ENCODE results near the gene ISOC2. TPM values are rescaled to one million over a fixed set of nuclear protein-coding genes. Genes with fewer than 3 reads are reported as not detected.
A peak's percentile ranks its signal among the peaks of the same experiment; 100 is the strongest.

The ISOC2 gene
- total RNA-seq, 1 experiment from 2014 or later: 72.2 TPM

GRCh38 chr19:55405638-55406037 is 55.8 kb downstream of the ISOC2 start:
- Histone ChIP-seq H4K20me1 (ENCODE audit: control insufficient read depth, insufficient read depth, insufficient read length) (no peaks in the 10 kb centered on the region), H3K18ac (ENCODE audit: insufficient read length, low read depth, low read length) (no peak overlapping the region), H3K9ac (ENCODE audit: extremely low read depth, insufficient read length, low read length) (peak overlapping the region; percentile 18), H3K4ac (ENCODE audit: low read depth, low read length) (no peak overlapping the region), H3K27ac (ENCODE audit: insufficient read length, low read depth, low read length) (no peak overlapping the region), H4K91ac (ENCODE audit: insufficient read length, low read depth, low read length) (no peak overlapping the region), H2BK20ac (ENCODE audit: low read depth, low read length, poor library complexity, severe bottlenecking) (no peak overlapping the region), H3K56ac (ENCODE audit: insufficient read length, low read depth, low read length) (no peak overlapping the region), H3T11ph (ENCODE audit: low read length) (no peak overlapping the region), H3K4me1 (ENCODE audit: insufficient read depth, low read length) (no peaks in the 10 kb centered on the region; the same call in 1 of the 2 replicates), H2AFZ (ENCODE audit: low read length) (no peak overlapping the region), H3K14ac (ENCODE audit: insufficient read depth, low read length) (no peak overlapping the region), H4K8ac (replicated peaks; ENCODE audit: insufficient read length, low read depth, low read length) (no peak overlapping the region), H2BK120ac (ENCODE audit: low read depth, low read length, poor library complexity, severe bottlenecking) (no peak overlapping the region), H3K23me2 (ENCODE audit: insufficient read length, low read depth, low read length, poor library complexity, severe bottlenecking) (peaks cover 6% of the 10 kb centered on the region), H2BK5ac (ENCODE audit: insufficient read length, low read length) (no peak overlapping the region), H2AK5ac (ENCODE audit: insufficient read length, low read length) (no peak overlapping the region), H3K9me3 (ENCODE audit: control insufficient read depth, low read depth, low read length) (no peaks in the 10 kb centered on the region), H3K23ac (ENCODE audit: insufficient read length, low read depth, low read length) (no peak overlapping the region), H4K5ac (ENCODE audit: insufficient read length, low read depth, low read length) (no peak overlapping the region), H2BK12ac (ENCODE audit: insufficient read length, low read depth, low read length) (no peak overlapping the region), H2BK15ac (ENCODE audit: low read depth, low read length) (no peak overlapping the region), H3K4me2 (ENCODE audit: insufficient read depth, insufficient read length, low read length) (peak overlapping the region; percentile 77), H3K79me1 (ENCODE audit: insufficient read depth, low read depth, low read length, poor library complexity, severe bottlenecking) (peaks cover 7% of the 10 kb centered on the region), H3K27me3 (ENCODE audit: insufficient read depth, low read length) (no peaks in the 10 kb centered on the region), H3K79me2 (ENCODE audit: insufficient read depth, low read length) (peaks cover 14% of the 10 kb centered on the region; the same call in 1 of the 2 replicates)
- Mint-ChIP-seq H3K9me3 (peaks cover 20% of the 10 kb centered on the region in 2 experiments), H3K27ac (peak overlapping the region in 2 of 3 experiments; percentile 61 to 79; a peak in 4 of 7 replicates), H3K36me3 (ENCODE audit: insufficient read depth in 1 of 3, low read depth in 3 of 3) (peaks cover 51 to 65% (median 61%) of the 10 kb centered on the region in 3 experiments), H3K27me3 (ENCODE audit: low read depth) (peaks cover 15% of the 10 kb centered on the region), H3K4me1 (peaks cover 19 to 42% of the 10 kb centered on the region in 2 experiments), H3K4me3 (peak overlapping the region; percentile 88 to 90)
- TF ChIP-seq CTCF (conservative IDR thresholded peaks at IDR 0.05): no peak
- WGBS (ENCODE audit: extremely low coverage, insufficient read length, low lambda C conversion rate): no CpG with 5 or more reads among the region's 5 CpGs
- no peak for DNase-seq

Other genes starting within 250 kb of the ISOC2 start
- 3.6 and 4.5 TPM in 2 replicates for gene TMEM86B, start 232.9 kb downstream of the ISOC2 start, total RNA-seq (2021)
- gene PPP6R1, start 202.6 kb downstream of the ISOC2 start, total RNA-seq (2021): 76.2 and 79.7 TPM in 2 replicates
- gene HSPBP1, start 181.5 kb downstream of the ISOC2 start, total RNA-seq (2021): 47.4 and 50.7 TPM in 2 replicates
- gene BRSK1, start 177.6 kb downstream of the ISOC2 start, total RNA-seq (2021): 43.5 and 47.0 TPM in 2 replicates
- gene TMEM150B, start 136.3 kb downstream of the ISOC2 start, total RNA-seq (2021): 0.63 TPM in 1 of 2 replicates, not detected in the other
- 53.7 and 54.5 TPM in 2 replicates for gene KMT5C, start 121.8 kb downstream of the ISOC2 start, total RNA-seq (2021)
- gene COX6B2, start 106.9 kb downstream of the ISOC2 start, total RNA-seq (2021): 4.0 and 5.0 TPM in 2 replicates
- gene GARIN5B, start 98.4 kb downstream of the ISOC2 start, total RNA-seq (2021): 0.13 and 0.15 TPM in 2 replicates
- 3.8 and 3.9 TPM in 2 replicates for gene IL11, start 91.2 kb downstream of the ISOC2 start, total RNA-seq (2021)
- gene TMEM190, start 84.8 kb downstream of the ISOC2 start, total RNA-seq (2021): 1.5 and 1.6 TPM in 2 replicates
- 3.8 and 4.8 TPM in 2 replicates for gene TMEM238, start 77.3 kb downstream of the ISOC2 start, total RNA-seq (2021)
- 2,076 and 2,130 TPM in 2 replicates for gene RPL28, start 75.7 kb downstream of the ISOC2 start, total RNA-seq (2021)
- 391 and 393 TPM in 2 replicates for gene UBE2S, start 53.9 kb downstream of the ISOC2 start, total RNA-seq (2021)
- 0.31 TPM in 2 replicates for gene SHISA7, start 18.3 kb downstream of the ISOC2 start, total RNA-seq (2021)
- gene C19orf85, start 3.1 kb upstream of the ISOC2 start, total RNA-seq (2021): 1.2 and 2.1 TPM in 2 replicates
- 16.5 and 16.6 TPM in 2 replicates for gene ZNF628, start 15.0 kb upstream of the ISOC2 start, total RNA-seq (2021)
- 48.7 and 51.2 TPM in 2 replicates for gene NAT14, start 23.5 kb upstream of the ISOC2 start, total RNA-seq (2021)
- gene SSC5D, start 26.8 kb upstream of the ISOC2 start, total RNA-seq (2021): 2.5 and 3.2 TPM in 2 replicates
- gene SBK2, start 75.5 kb upstream of the ISOC2 start, total RNA-seq (2021): 2.5 and 2.8 TPM in 2 replicates
- 0.48 and 0.70 TPM in 2 replicates for gene SBK3, start 83.9 kb upstream of the ISOC2 start, total RNA-seq (2021)
- 19.9 and 21.5 TPM in 2 replicates for gene ZNF579, start 119.2 kb upstream of the ISOC2 start, total RNA-seq (2021)
- gene FIZ1, start 137.9 kb upstream of the ISOC2 start, total RNA-seq (2021): 21.5 and 25.2 TPM in 2 replicates
- gene ZNF524, start 138.6 kb upstream of the ISOC2 start, total RNA-seq (2021): 2.9 and 3.0 TPM in 2 replicates
- gene ZNF865, start 144.0 kb upstream of the ISOC2 start, total RNA-seq (2021): 13.8 and 14.3 TPM in 2 replicates
- gene ZNF784, start 162.9 kb upstream of the ISOC2 start, total RNA-seq (2021): 9.9 and 10.7 TPM in 2 replicates
- 22.4 and 22.8 TPM in 2 replicates for gene ZNF580, start 179.4 kb upstream of the ISOC2 start, total RNA-seq (2021)
- gene ZNF581, start 182.0 kb upstream of the ISOC2 start, total RNA-seq (2021): 65.1 and 68.0 TPM in 2 replicates
- 19.9 and 20.0 TPM in 2 replicates for gene CCDC106, start 186.6 kb upstream of the ISOC2 start, total RNA-seq (2021)
- 321 and 342 TPM in 2 replicates for gene U2AF2, start 193.4 kb upstream of the ISOC2 start, total RNA-seq (2021)
- 158 and 159 TPM in 2 replicates for gene EPN1, start 213.6 kb upstream of the ISOC2 start, total RNA-seq (2021)

Data from H9 (cell line).